Hepatic stellate cell (primary cell): ENCODE data around the gene DFFB.

ENCODE experiments used
- DNase-seq: peaks from one replicate; pipeline ENCODE4 v3.0.0; 2011; ENCODE audit warnings: low spot score

DFFB gene

DNA sequence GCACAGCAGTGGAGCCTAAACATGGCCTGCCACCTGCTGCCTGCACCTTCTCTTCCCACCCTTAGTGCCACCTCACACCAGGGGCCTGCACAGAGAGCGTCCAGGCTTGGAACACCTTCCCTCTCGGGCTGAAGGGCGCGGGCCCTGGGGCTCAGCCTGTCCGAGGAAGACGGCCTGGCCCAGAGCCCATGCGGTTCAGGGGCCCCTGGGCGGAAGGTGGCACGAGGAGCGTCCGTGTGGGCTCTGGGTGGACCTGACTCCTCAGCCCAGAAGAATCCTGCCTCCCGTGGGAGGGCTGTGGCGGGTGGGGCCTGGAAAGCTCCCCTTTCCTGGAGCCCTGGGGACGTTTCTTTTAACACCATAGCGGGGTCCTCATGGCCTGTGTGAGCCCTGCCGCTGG lies 19.4 kb downstream of the DFFB start:
- DNase-seq, result no peak

DNA sequence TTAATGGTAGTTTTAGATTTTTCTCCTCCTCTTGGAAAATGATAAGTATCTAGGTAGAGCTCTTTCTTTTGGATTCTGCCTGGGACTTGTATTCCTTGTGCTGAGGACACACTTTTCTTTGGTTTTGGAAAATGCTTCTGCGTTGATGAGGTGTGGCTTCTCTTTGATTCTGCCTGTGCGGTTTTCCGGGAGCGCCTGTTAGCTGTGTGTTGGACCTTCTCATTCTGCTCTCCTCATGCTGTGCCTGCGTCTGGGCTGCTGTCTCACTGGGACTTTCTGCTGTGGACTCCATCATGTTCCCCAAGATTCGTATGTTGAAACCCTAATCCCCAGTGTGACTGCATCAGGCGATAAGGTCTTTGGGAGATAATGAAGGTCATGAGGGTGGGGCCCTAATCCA lies 21.8 kb downstream of the DFFB start:
- DNase-seq, result no peak

DNA sequence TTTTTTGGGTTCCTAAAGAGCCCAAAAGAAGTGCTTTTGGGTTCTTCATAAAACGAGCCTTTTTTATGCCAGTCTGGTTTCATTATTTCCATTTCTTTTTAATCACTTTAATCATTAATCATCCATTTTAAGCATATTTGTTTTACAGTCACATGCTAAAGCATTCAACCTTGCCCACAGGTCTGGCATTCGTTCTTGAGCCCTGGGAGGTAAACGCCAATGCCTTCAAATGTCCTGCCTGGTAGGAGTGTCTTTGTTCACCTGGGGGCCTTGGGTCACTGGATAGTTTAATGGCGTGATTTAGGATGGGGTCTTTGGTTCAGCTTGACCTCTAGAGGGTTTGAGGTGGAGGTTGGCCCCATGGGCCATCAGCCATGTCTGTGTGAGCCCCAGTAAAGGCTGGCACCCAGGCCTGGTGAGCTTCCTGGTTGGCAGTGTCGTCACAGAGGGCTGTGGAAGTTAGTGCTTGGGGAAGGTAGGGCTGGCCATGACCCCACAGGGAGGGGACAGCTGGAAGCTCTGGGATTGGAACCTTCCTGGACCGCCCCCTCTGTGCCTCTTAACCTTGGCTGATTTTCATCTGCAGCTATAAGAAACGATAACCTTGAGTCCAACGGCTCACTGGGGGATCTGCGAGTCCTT lies 22.6 kb downstream of the DFFB start:
- DNase-seq, result no peak

DNA sequence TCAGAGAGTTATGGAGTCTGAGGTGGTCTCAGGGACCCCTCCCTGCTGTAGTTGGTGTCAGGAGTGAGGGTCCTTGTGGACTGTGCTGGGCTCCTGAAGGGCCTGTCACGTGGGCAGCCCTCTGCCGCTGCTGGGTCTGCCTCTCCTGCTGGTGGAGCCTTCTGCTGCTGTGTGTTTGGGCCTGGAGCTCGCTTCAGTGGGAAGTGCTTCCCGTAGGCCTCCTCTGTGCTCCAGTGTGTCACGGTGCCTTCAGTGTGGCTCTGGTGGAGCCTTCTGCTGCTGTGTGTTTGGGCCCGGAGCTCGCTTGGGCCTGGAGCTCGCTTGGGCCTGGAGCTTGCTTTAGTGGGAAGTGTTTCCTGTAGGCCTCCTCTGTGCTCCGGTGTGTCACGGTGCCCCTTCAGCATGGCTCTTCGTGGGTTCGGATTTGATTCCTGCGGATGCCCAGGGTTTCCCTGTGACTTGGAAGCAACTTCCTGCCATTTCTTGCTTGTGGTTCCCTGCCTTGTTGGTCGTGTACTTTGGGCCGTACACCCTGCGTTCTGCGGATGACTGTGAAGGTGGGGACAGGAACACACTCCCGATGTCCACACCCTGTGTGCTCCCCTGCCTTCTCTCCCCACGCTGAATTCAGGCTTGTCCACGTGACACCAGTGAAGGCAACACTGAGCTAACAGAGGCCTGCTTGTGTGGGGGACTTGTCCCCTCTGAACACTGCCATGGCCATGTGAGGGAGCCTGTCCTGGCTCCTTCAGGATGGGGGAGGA lies 23.3 kb downstream of the DFFB start:
- no peak for DNase-seq

DNA sequence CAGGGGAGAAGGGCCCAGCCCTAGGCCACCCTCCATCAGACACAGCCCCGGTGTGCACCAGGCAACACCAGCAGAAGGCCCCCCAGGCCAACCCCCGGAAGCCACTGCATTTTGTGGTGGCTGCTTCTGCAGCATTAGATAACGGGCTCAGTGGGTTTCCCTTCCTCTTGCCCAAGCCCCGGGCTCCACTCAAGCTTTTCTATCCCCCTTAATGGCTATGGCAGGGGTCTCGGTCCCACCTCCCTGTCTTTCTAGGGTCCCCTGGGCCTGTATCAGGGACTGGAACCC lies 23.9 kb downstream of the DFFB start:
- no peak for DNase-seq

DNA sequence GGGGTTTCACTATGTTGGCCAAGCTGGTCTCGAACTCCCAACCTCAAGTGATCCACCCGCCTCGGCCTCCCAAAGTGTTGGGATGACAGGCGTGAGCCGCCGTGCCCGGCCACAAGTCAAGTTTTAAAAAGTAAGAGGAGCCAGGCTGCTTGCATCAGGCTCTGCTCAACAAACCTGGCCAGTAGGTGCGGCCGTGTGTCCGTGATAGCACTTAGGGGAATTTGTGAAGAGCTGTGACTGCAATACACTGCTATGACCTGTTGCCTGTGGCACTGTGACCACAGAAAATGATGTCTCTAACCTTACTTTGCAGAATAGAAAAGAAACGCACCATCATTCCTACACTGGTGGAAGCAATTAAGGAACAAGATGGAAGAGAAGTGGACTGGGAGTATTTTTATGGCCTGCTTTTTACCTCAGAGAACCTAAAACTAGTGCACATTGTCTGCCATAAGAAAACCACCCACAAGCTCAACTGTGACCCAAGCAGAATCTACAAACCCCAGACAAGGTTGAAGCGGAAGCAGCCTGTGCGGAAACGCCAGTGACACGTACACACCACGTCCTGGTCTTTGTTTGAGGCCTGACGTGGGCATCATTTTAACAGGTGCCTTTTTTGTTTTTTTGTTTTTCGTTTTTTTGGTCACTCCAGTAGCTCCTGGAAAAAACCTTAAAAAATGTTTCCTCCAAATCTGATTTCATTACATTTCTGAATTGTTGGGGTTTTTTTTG lies 26.1 kb downstream of the DFFB start:
- DNase-seq, result no peak

DNA sequence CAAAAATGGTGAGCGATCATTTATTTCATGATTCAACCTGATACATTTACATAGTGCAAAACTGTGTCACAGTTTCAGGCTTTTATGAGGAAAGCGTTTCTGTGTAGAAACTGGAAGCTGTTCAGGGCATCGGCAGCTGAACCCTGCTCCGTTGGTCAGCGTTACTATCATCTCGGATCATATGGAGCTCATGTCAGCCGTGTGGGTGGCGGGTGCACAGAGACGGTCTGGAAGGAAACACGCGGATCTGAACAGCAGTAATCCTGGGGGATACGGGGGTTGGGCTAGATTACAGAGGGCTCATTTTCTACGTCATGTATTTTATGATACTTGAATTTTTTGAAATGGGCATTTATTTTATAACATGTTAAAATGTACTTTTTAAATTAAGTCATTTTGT lies 27.7 kb downstream of the DFFB start:
- DNase-seq, result no peak

DNA sequence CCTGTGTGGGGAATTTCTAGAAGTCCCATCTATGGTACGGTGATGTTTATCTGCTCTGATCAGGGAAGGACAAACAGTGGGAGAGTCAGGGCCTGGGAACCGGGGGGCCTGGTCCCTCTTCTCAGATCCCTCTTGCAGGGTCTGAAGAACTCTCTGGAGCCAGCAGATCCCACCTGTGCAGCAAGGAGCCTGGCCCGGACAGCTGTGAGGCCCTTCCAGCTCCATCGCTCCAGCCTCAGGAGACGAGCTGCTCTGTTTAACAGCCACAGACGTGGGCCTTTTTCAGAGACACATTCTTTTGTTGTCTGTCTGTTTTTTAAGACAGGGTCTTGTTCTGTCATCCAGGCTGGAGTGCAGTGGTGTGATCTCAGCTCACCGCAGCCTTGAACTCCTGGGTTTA lies 28.3 kb downstream of the DFFB start:
- no peak for DNase-seq

DNA sequence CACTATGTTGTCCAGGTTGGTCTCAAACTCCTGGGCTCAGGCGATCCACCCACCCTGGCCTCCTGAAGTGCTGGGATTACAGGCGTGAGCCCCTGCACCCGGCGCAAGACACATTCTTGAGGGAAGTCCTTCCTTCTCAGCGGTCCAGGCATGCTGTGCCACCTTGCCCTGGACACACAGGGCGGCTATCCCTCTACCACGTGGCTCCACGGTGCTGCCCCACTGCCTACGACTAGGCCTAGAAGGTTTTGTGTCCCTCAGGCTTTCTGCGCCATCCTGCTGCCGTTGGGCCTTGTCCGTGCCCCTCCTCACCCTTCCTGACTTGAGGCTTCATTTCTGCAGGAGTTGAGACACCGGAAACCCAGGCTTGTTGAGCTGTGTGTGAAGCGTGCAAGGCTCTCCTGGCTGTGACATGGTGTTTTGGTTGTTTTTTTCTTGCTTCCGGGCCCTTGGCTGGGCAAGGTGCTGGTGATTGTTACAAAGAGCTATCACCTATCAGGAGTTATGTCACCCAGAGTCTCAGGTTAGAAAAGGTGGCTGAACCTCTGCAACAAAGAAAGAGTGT lies 28.9 kb downstream of the DFFB start:
- no peak for DNase-seq

DNA sequence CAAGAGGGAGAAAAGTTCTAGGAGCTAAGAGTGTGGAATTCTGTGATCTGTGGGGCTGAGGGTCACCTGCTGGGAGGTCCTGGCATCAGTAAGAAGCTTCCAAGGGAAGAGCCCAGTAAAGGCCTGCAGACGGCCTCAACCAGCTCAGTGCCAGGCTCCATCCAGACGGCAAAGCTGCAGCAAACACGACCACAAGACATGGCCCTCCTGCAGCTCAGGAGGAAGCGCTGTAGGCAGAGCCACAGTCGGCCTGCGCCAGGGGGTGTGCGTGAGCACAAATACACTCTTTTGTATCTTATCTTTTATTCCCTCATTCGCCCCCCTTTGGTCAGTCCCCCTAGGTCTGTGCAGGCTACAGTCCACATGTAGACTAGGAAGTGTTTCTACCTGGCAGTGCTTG lies 29.4 kb downstream of the DFFB start:
- no peak for DNase-seq

DNA sequence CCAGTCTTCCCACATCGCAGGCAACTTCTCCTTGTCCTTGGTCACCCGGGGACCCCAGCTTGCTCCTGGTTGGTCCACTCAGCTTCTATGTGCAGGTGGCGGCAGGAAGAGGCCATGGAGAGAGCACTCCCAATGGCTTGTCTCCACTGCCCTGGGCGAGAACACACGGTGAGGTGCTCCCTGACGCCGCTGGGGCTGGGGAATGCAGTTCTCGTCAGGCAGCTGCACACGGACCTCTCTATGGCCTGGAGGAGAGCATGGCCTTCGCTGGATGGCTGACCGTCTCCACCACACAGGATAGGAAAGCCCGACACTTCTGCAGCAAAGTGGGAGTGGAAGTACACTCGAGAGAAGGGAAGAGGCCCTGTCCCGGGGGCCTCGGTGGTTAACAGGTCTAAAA lies 31.0 kb downstream of the DFFB start:
- DNase-seq, result no peak

DNA sequence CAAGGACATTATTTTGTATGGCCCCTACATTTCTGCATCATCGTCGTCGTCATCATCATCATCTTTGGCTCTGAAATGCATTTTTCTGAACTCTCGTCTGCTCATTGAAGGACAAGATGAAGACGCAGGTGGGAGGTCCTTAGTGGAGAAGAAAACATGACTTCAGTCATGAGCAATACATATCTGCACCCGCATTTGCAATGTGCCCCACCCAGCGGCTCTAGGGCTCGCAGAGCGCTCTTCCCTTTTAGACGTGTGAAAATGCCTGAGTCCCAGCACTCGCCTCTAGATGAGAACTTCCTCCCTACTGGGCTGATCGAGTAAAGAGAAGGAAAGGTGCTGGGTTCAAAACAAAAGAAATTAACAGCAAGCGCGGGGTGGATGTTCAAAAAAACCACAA lies 32.7 kb downstream of the DFFB start:
- no peak for DNase-seq

DNA sequence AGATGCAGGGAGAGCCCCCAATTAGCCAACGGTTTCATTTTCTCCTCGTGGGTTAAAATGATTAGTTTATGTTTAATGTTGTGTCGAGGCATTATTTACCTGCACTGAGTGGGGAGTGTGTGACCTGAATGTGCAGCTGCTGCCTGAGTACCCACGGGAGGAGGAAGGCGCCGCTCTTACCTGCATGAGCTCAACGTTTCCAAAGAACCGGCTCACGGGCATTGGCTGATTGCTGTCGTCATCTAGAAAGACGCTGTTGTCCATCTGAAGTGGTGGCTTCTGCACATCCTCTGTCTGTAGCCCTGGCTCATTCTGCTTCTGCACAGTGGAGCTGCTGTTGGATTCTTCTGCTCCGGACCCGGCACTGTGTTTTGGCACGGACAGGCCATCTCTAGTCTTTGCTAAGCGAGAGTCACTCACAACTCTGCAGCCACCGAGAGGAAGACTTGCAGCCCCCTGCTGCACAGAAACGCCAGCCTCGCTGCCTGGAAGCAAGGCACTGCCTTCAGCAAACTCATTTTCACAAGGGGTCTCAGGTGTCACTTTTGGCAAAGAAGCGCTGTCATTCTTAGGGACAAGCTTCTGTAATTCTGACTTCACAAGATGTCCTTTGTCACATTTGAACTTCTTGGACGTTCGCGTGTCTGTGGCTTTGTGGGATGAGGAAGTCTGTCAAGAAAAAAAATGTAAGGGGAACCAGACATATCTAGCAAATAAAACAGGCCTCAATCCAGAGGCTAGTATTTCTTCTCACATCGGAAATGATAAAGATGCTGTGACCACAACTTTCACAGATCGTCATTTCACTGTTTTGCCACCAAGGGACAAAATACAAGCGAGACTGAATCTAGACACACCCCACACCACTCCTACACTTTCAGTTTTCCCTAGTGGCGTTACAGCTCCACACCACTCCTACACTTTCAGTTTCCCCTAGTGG lies 33.4 kb downstream of the DFFB start:
- DNase-seq, result no peak

DNA sequence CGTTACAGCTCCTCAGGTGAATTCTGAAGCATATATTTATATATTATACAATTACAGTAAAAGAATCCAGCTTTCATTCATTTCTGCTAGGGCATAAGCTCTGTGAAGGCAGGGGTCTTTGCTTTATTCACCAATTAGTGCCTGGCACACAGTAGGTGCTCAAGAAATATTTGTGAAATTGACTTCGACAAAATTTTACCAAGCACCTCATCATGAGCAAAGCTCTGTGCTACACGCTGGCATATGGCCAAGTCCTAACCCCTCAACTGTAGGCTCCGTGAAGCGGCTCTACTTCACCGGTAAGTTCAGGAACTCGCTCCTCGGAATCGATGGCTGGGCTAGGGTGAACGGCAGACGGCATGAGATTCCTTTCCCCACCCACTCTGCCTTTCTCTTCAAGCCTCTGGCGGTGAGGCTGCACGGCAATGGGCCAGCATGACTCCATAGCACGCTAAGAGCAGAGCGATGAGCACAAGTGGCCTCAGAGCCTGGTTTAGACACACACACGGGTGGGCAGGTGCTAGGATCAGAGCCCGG lies 34.1 kb downstream of the DFFB start:
- DNase-seq, result no peak

DNA sequence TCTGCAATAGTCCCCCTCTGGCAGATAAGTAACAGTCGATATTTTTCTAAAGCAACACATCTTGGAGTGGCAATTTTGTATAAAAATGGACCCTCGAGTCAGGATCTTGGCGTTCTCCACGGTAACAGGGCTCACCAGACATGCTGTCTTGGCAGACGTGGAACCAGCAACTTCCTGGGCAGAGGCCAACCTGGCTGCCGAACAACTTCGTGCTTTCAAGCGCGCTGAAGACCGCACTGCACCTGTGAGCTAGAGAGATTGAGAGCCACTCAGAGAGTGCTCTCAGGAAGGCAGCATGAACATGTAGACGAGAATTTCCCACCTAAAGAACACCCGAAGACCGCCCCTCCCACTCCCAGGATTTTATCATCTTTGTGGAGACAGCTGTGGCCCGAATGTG lies 35.5 kb downstream of the DFFB start:
- DNase-seq, result no peak

DNA sequence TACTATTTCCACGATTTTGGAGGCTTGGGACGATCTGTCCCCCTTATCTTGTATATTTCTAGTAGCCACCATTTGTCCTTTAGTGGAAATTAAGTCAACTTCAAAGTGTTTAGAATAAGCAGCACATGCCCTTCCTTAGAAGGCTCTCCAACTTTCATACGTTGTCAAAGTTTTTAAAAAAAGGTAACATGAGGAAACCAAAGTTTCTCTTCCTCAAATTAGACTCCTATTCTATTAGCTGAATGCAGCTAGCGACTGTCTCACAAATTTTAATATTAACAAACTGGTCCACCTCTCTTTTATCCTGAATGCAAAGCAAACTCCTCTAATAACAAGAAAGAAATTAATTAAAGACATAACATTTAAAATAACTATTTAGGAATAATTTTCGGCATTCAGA lies 35.9 kb downstream of the DFFB start:
- no peak for DNase-seq

DNA sequence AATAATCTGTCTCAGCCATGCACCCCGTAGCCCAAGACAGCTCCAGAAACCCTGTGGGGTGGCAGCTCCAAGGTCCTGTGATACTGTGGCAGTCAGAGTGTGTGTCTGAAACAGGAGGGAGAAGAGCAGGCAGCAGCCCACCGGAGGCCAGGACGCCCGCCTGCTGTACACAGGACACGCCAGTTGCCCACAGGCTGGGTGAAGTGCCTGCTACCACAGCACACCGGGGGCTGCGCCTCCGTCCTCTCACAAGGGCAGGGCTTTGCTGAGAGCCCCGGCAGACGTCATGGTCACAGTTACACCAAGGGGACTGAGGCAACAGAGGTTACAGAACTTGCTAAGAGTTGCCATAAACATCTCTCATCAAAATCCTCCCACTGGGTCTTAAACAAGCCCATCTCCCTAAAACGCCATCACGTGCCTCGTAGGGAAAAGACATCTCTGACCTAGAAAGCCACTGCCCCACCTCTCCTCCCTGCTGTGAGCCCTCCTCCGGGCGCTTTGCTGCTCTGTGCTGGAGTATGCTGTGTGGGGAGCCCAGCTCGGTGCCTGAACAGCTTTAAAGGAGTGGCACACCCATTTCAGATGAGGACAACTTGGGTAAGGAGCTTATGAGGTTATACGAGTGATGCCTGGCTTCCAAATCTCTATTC lies 37.5 kb downstream of the DFFB start:
- DNase-seq, result no peak

DNA sequence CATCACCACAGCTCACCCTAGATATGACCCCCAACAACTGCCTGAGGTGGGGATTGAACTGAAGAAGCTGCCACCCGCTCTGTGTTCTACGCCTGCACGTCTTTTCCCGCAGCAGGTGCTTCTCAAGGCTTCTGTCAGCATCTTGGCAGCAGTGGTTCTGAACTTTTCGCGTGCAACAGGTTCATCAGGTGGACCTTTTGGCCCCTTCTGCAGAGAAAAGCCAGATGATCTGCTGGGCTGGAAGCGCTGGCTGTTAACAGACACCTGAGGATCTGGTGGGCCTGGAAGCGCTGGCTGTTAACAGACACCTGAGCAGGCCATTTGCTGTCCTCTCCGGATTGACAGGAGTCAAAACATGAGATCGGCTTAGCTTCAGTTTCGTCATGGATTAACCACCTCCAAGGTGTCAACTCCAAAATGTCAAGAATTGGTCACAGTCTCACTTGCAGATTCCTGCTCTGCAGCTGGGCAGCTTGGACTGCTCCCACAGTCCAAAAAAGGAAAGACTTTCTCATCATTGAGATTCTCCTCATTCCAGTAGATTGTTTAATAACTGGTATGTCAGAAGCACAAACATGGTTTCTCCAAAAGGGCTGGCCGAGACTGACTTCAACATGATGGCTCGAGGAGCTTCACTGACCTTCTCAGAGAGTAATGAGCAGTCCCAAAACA lies 38.1 kb downstream of the DFFB start:
- no peak for DNase-seq

DNA sequence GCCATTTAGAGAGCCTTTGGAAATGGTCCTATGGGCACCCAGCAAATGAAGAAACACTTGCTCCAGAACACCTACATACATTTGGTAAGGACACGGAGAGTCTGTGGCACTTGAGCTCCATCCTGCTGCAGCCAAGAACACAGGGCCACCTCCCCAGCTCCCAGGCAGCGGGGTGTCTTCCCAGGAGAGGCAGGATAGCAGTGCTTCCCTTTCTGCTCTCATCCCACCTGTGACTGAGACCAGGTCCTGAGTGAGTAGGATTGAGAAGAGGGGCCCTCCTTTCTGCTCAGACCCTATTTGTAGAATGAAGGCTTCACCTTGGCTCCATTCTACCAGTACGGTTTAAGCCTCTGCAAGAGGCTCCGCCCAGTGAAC lies 38.7 kb downstream of the DFFB start:
- DNase-seq, result no peak

DNA sequence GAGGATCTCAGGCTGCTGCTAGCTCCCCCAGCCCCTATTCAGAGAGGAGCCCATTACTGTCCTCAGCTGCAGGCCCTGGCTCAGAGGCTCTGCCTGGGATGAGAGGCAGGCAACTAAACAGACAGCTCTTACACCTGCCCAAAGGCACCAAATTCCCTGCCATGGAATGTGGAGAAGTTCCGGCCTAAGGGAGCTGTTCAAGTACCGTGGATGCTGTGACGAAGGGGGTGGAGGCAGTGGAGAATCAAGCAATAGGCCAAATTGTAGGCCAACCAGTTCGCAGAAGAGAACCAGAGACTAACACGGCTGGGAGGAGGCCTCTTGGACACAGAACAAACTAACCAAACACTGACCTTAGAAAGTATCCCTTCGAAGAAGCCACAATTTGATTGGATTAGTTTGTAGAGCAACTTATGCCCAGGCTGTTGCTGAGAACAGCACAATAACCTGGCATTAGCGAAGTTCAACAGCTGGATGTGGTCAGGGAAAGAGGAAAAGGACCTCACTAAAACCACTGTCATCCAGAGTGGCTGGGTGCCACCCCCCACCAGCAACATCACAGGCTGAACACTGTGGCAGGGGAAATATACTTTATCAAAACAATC lies 39.2 kb downstream of the DFFB start:
- no peak for DNase-seq

DNA sequence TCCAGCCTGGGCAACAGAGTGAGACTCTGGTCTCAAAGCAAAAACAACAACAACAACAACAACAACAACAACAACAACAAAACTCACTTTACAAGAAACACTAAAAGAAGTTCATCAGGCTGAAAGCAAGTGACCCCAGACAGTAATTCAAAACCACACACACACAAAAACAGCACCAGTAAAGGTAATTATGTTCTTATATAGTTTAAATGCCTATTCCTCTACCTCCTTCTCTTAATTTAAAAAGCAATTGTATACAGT lies 41.1 kb downstream of the DFFB start:
- DNase-seq, result no peak
